HG02642 (cell line): ENCODE results near the gene RSRP1.

Experiments
- ATAC-seq: cut with Tn5 transposase; IDR thresholded peaks from one replicate; pipeline ENCODE4 v1.9.1; 2021; ENCODE audit warnings: mild to moderate bottlenecking; ENCODE audit not compliant: unreplicated experiment, poor library complexity

RSRP1 gene

GRCh38 chr1:25196830-25197229, 50.4 kb downstream of the RSRP1 start:
- no peak for ATAC-seq

- ATAC-seq, result no peak
Measured at GRCh38 chr1:25195835-25196234, 51.4 kb downstream of the RSRP1 start.

DNA sequence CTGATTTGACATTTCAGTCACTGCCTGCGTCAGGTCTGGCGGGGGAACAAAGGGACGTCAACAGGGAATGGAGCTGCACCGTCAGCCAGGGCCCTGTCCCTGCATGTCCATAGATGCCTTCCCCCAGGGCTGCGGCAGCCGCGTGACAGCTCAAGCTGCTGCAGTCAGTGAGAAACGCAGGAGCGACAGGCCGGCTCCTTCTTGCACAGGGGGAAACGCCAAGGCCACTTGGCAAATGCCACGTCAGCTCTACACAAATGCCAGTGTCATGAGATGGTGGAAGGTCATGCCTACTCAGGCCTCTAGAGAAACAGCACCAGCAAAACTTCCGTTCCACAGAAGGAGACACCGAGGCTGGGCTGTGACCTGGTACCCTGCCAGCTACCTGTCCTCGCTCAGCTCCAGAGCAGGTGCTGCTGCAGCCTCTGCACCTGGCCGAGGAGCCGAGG, 52.7 kb downstream of the RSRP1 start:
- ATAC-seq, result no peak

DNA sequence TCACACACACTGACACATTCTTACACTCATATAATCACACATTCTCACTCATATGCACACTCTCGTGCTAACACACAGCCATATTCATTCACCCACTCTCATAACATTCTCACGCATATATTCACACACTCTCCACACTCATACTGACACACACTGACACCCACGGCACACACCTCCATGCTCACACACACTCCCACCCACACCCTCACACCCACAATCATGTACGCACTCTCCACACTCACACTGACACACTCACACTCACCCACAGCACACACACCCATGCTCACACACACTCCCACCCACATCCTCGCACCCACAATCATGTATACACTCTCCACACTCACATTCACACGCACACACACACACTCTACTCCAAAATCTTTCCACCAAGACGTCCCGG, 53.2 kb downstream of the RSRP1 start:
- no peak for ATAC-seq

GRCh38 chr1:25193229-25193628, 54.0 kb downstream of the RSRP1 start:
- no peak for ATAC-seq
